ENCODE results near the gene FSTL3. TPM values are rescaled to one million over a fixed set of nuclear protein-coding genes. Genes with fewer than 3 reads are reported as not detected.

The FSTL3 gene
- total RNA-seq, 1 donor from 2014 or later, result 13.8 TPM

- Mint-ChIP-seq H3K27ac (no peak overlapping the region), H3K36me3 (ENCODE audit: insufficient read depth) (peaks cover 10% of the 10 kb centered on the region), H3K4me3 (ENCODE audit: low read depth) (no peak overlapping the region), H3K9me3 (ENCODE audit: low read depth) (no peaks in the 10 kb centered on the region), H3K4me1 (ENCODE audit: low read depth) (no peaks in the 10 kb centered on the region), H3K27me3 (no peaks in the 10 kb centered on the region)
- no peak for DNase-seq (ENCODE audit: low spot score, unreplicated experiment)
- TF ChIP-seq CTCF (IDR thresholded peaks at IDR 0.05; ENCODE audit: unreplicated experiment), result no peak
Measured at GRCh38 chr19:732148-733069, 56.2 kb downstream of the FSTL3 start.

Other genes with a start within 250 kb of the FSTL3 start
- 159 TPM in 2 replicates for gene SHC2, start 215.4 kb upstream of the FSTL3 start, total RNA-seq
- gene MADCAM1, start 179.9 kb upstream of the FSTL3 start, total RNA-seq, result 0.77 and 1.0 TPM in 2 replicates
- 16.4 and 18.0 TPM in 2 replicates for gene TPGS1, start 168.9 kb upstream of the FSTL3 start, total RNA-seq
- 96.9 and 100 TPM in 2 replicates for gene CDC34, start 144.6 kb upstream of the FSTL3 start, total RNA-seq
- 0.31 TPM in 1 of 2 replicates, not detected in the other for gene GZMM, start 132.3 kb upstream of the FSTL3 start, total RNA-seq
- gene BSG, start 103.8 kb upstream of the FSTL3 start, total RNA-seq, result 464 and 472 TPM in 2 replicates
- gene HCN2, start 86.5 kb upstream of the FSTL3 start, total RNA-seq, result 0.34 and 0.47 TPM in 2 replicates
- gene POLRMT, start 42.9 kb upstream of the FSTL3 start, total RNA-seq, result 62.9 and 68.4 TPM in 2 replicates
- 0.43 and 0.49 TPM in 2 replicates for gene FGF22, start 36.5 kb upstream of the FSTL3 start, total RNA-seq
- gene RNF126, start 13.2 kb upstream of the FSTL3 start, total RNA-seq, result 37.3 and 39.2 TPM in 2 replicates
- not detected in 2 replicates for gene PRSS57, start 19.1 kb downstream of the FSTL3 start, total RNA-seq
- gene PALM, start 32.5 kb downstream of the FSTL3 start, total RNA-seq, result 52.4 and 54.3 TPM in 2 replicates
- 1.1 and 2.5 TPM in 2 replicates for gene MISP, start 74.7 kb downstream of the FSTL3 start, total RNA-seq
- gene PTBP1, start 121.1 kb downstream of the FSTL3 start, total RNA-seq, result 497 and 500 TPM in 2 replicates
- 128 and 129 TPM in 2 replicates for gene PLPPR3, start 145.6 kb downstream of the FSTL3 start, total RNA-seq
- 4.8 and 5.1 TPM in 2 replicates for gene AZU1, start 151.4 kb downstream of the FSTL3 start, total RNA-seq
- gene PRTN3, start 164.6 kb downstream of the FSTL3 start, total RNA-seq, result not detected in 2 replicates
- gene ELANE, start 175.9 kb downstream of the FSTL3 start, total RNA-seq, result not detected in 2 replicates
- 1.1 and 1.3 TPM in 2 replicates for gene CFD, start 183.3 kb downstream of the FSTL3 start, total RNA-seq
- 87.2 and 91.7 TPM in 2 replicates for gene MED16, start 216.8 kb downstream of the FSTL3 start, total RNA-seq
- not detected in 2 replicates for gene RNU6-9, start 217.1 kb downstream of the FSTL3 start, total RNA-seq
- 61.4 and 63.1 TPM in 2 replicates for gene R3HDM4, start 236.8 kb downstream of the FSTL3 start, total RNA-seq
- 5.8 and 6.1 TPM in 2 replicates for gene KISS1R, start 240.9 kb downstream of the FSTL3 start, total RNA-seq
- gene ARID3A, start 249.6 kb downstream of the FSTL3 start, total RNA-seq, result 149 and 154 TPM in 2 replicates